Liver (tissue), 9 donors: Measurements from ENCODE around the gene THBS2. TPM values are rescaled to one million over a fixed set of nuclear protein-coding genes. Genes with fewer than 3 reads are reported as not detected.

Experiments
- DNase-seq: peaks from one replicate; pipeline ENCODE4 v3.0.0-alpha.2; 2017; ENCODE audit warnings: low spot score
- H3K27ac ChIP-seq, 2 donors: one replicate each; pipeline ENCODE4 v1.7.0; 2013; ENCODE audit warnings: inconsistent platforms in 2 of 2, low read length in 2 of 2, control low read depth in 1 of 2, low read depth in 1 of 2, mild to moderate bottlenecking in 1 of 2
- H3K27me3 ChIP-seq, 4 donors: one replicate each; pipeline versions ENCODE4 v1.6.1 to v1.7.0; 2013; ENCODE audit warnings: low read length in 3 of 4, inconsistent platforms in 1 of 4, mild to moderate bottlenecking in 1 of 4, moderate library complexity in 1 of 4; ENCODE audit not compliant: control insufficient read depth in 4 of 4, insufficient read depth in 4 of 4
- H3K36me3 ChIP-seq, 4 donors: one replicate each; pipeline versions ENCODE4 v1.6.1 to v1.7.0; 2013; ENCODE audit warnings: low read length in 3 of 4, mild to moderate bottlenecking in 3 of 4, low read depth in 1 of 4, moderate library complexity in 1 of 4; ENCODE audit not compliant: control insufficient read depth in 4 of 4, insufficient read depth in 3 of 4
- H3K4me1 ChIP-seq, 4 donors: one replicate each; pipeline versions ENCODE4 v1.6.1 to v1.7.0; 2013; ENCODE audit warnings: low read length in 3 of 4, mild to moderate bottlenecking in 3 of 4, moderate library complexity in 1 of 4; ENCODE audit not compliant: control insufficient read depth in 4 of 4, insufficient read depth in 4 of 4
- H3K4me3 ChIP-seq, 3 donors: one replicate each; pipeline versions ENCODE4 v1.6.1 to v1.7.0; 2013; ENCODE audit warnings: low read length in 3 of 3, control low read depth in 1 of 3, low read depth in 1 of 3, mild to moderate bottlenecking in 1 of 3
- H3K9ac ChIP-seq, 2 donors: one replicate each; pipeline ENCODE4 v1.7.0; 2013; ENCODE audit warnings: low read length in 2 of 2, mild to moderate bottlenecking in 2 of 2, moderate library complexity in 2 of 2, control low read depth in 1 of 2, low read depth in 1 of 2
- H3K9me3 ChIP-seq, 4 donors: one replicate each; pipeline versions ENCODE4 v1.6.1 to v1.7.0; 2013; ENCODE audit warnings: low read length in 3 of 4; ENCODE audit not compliant: control insufficient read depth in 4 of 4
- ATF3 ChIP-seq: IDR thresholded peaks from 2 replicates; pipeline ENCODE4 v1.6.1; 2016; ENCODE audit warnings: antibody characterized with exemption
- CTCF ChIP-seq: fragments of 150-350 bp; IDR thresholded peaks from 2 replicates; pipeline ENCODE4 v1.5.1; 2017; ENCODE audit warnings: improper control_type of control experiment, low read depth, low read length; ENCODE audit not compliant: missing input control
- EGR1 ChIP-seq, 2 donors: IDR thresholded peaks; 2 replicates each; pipeline ENCODE4 v1.6.1; 2016 to 2018; ENCODE audit warnings: antibody characterized with exemption in 2 of 2, low read depth in 2 of 2
- FOXA1 ChIP-seq: IDR thresholded peaks from 2 replicates; pipeline ENCODE4 v1.6.1; 2016; ENCODE audit warnings: antibody characterized with exemption
- FOXA2 ChIP-seq: IDR thresholded peaks from 2 replicates; pipeline ENCODE4 v1.6.1; 2016; ENCODE audit warnings: antibody characterized with exemption
- GABPA ChIP-seq, 2 donors: IDR thresholded peaks in 1 of 2; conservative IDR thresholded peaks in 1 of 2; 2 replicates each; pipeline ENCODE4 v1.6.1; 2016; ENCODE audit warnings: antibody characterized with exemption in 2 of 2, mild to moderate bottlenecking in 1 of 2, moderate library complexity in 1 of 2
- HNF4A ChIP-seq, 2 donors: conservative IDR thresholded peaks; 2 replicates each; pipeline ENCODE4 v1.6.1; 2016; ENCODE audit warnings: antibody characterized with exemption in 2 of 2, mild to moderate bottlenecking in 2 of 2
- HNF4G ChIP-seq: IDR thresholded peaks from 2 replicates; pipeline ENCODE4 v1.6.1; 2016; ENCODE audit warnings: antibody characterized with exemption
- JUND ChIP-seq, 2 donors: IDR thresholded peaks; 2 replicates each; pipeline ENCODE4 v1.6.1; 2016; ENCODE audit warnings: antibody characterized with exemption in 2 of 2
- MAX ChIP-seq: IDR thresholded peaks from 2 replicates; pipeline ENCODE4 v1.6.1; 2016; ENCODE audit warnings: antibody characterized with exemption
- NR2F2 ChIP-seq: IDR thresholded peaks from 2 replicates; pipeline ENCODE4 v1.6.1; 2016; ENCODE audit warnings: antibody characterized with exemption
- RAD21 ChIP-seq, 2 donors: IDR thresholded peaks; 2 replicates each; pipeline ENCODE4 v1.6.1; 2016; ENCODE audit warnings: antibody characterized with exemption in 2 of 2, mild to moderate bottlenecking in 2 of 2
- REST ChIP-seq: IDR thresholded peaks from 2 replicates; pipeline ENCODE4 v1.6.1; 2016; ENCODE audit warnings: antibody characterized with exemption, mild to moderate bottlenecking
- RXRA ChIP-seq, 2 donors: IDR thresholded peaks; 2 replicates each; pipeline ENCODE4 v1.6.1; 2017 to 2018; ENCODE audit warnings: antibody characterized with exemption in 2 of 2, mild to moderate bottlenecking in 1 of 2
- SP1 ChIP-seq: IDR thresholded peaks from 2 replicates; pipeline ENCODE4 v1.6.1; 2018; ENCODE audit warnings: antibody characterized with exemption, mild to moderate bottlenecking
- TAF1 ChIP-seq: conservative IDR thresholded peaks from 2 replicates; pipeline ENCODE4 v1.6.1; 2016; ENCODE audit warnings: antibody characterized with exemption, mild to moderate bottlenecking
- YY1 ChIP-seq: IDR thresholded peaks from 2 replicates; pipeline ENCODE4 v1.6.1; 2016; ENCODE audit warnings: antibody characterized with exemption, mild to moderate bottlenecking
- ZBTB33 ChIP-seq: IDR thresholded peaks from 2 replicates; pipeline ENCODE4 v1.6.1; 2016; ENCODE audit warnings: antibody characterized with exemption
- WGBS: extraction: QIAGEN DNeasy Blood & Tissue Kit; methylation state at CpG from one replicate; pipeline ENCODE4 v1.1.7; 2013; 5-methylcytosine and 5-hydroxymethylcytosine counted together
- polyA plus RNA-seq, 2 donors: library from polyadenylated mRNA; stranded (reverse) in 1 of 2; unstranded in 1 of 2; fragments of 200-250 nt in 1 of 2; fragments of >200 nt in 1 of 2; fragmentation: Nextera tagmentation in 1 of 2; extraction: Ambion mirVana in 1 of 2; gene quantifications; one replicate each; pipeline versions ENCODE4 v1.2.1 to v1.2.3, GENCODE V29; 2013 to 2015
- total RNA-seq, 2 donors: library from RNA; depleted of rRNA; stranded (reverse); fragments of >200 nt; gene quantifications; one replicate each; pipeline ENCODE4 v1.2.3, GENCODE V29; 2014
- donor health status: healthy.
- donor health status: healthy.
- donor health status: healthy.
- donor health status: healthy.
- donor health status: healthy.

THBS2 gene
- total and polyA plus RNA-seq, 4 donors, result 0.35 to 7.6 (median 6.2) TPM

- Histone ChIP-seq H3K27me3 (no peaks in the 10 kb centered on the region), H3K4me1 (no peaks in the 10 kb centered on the region), H3K9me3 (no peaks in the 10 kb centered on the region), H3K27ac (no peak overlapping the region), H3K4me3 (no peak overlapping the region), H3K36me3 (no peaks in the 10 kb centered on the region), H3K9ac (no peak overlapping the region)
- TF ChIP-seq MAX (no peak), FOXA2 (no peak), REST (no peak), HNF4A (conservative IDR thresholded peaks at IDR 0.05) (no peak), ZBTB33 (no peak), FOXA1 (no peak), RXRA (IDR thresholded peaks at IDR 0.05) (no peak), TAF1 (no peak), YY1 (no peak), CTCF (no peak), NR2F2 (no peak), SP1 (no peak), HNF4G (no peak), ATF3 (no peak), EGR1 (IDR thresholded peaks at IDR 0.05; ENCODE audit: low read depth in 2 of 2) (no peak), RAD21 (IDR thresholded peaks at IDR 0.05) (no peak), GABPA (IDR thresholded peaks at IDR 0.05 in 1 of 2, conservative IDR thresholded peaks at IDR 0.05 in 1 of 2) (no peak), JUND (IDR thresholded peaks at IDR 0.05) (no peak)
- 95% methylated on average over 18 of the region's 18 CpGs for WGBS
- no peak for DNase-seq
Observed at GRCh38 chr6:169234634-169235033, 19.0 kb downstream of the THBS2 start.

GRCh38 chr6:169233832-169234231 is 19.8 kb downstream of the THBS2 start:
- Histone ChIP-seq H3K4me3 (no peak overlapping the region), H3K4me1 (no peaks in the 10 kb centered on the region), H3K9me3 (no peaks in the 10 kb centered on the region), H3K9ac (no peak overlapping the region), H3K36me3 (no peaks in the 10 kb centered on the region), H3K27me3 (no peaks in the 10 kb centered on the region), H3K27ac (no peak overlapping the region)
- DNase-seq, result no peak
- WGBS, result 90% methylated on average over 6 of the region's 6 CpGs
- TF ChIP-seq RAD21 (IDR thresholded peaks at IDR 0.05), result no peak
- no peak for TF ChIP-seq RXRA (IDR thresholded peaks at IDR 0.05)
- no peak for TF ChIP-seq GABPA (IDR thresholded peaks at IDR 0.05 in 1 of 2, conservative IDR thresholded peaks at IDR 0.05 in 1 of 2)
- TF ChIP-seq NR2F2, result no peak
- no peak for TF ChIP-seq CTCF
- TF ChIP-seq HNF4G, result no peak
- no peak for TF ChIP-seq HNF4A (conservative IDR thresholded peaks at IDR 0.05)
- TF ChIP-seq ATF3, result no peak
- TF ChIP-seq FOXA1, result no peak
- TF ChIP-seq TAF1, result no peak
- no peak for TF ChIP-seq SP1
- TF ChIP-seq REST, result no peak
- no peak for TF ChIP-seq YY1
